Ectodermal cell (in vitro differentiated cells): Measurements from ENCODE around the gene TRPM3.

Source experiments
- H3K27ac ChIP-seq: 2 replicates; pipeline ENCODE4 v1.7.0; 2013; ENCODE audit warnings: mild to moderate bottlenecking, low read depth, low read length; ENCODE audit not compliant: insufficient read depth, poor library complexity, severe bottlenecking
- H3K27me3 ChIP-seq: 2 replicates; pipeline ENCODE4 v1.7.0; 2013; ENCODE audit warnings: mild to moderate bottlenecking, low read length; ENCODE audit not compliant: insufficient read depth, control insufficient read depth, poor library complexity, severe bottlenecking
- H3K36me3 ChIP-seq: one replicate; pipeline ENCODE4 v1.7.0; 2013; ENCODE audit warnings: low read length; ENCODE audit not compliant: control insufficient read depth, insufficient read depth
- H3K4me1 ChIP-seq: one replicate; pipeline ENCODE4 v1.7.0; 2013; ENCODE audit warnings: low read length; ENCODE audit not compliant: control insufficient read depth, insufficient read depth
- H3K4me3 ChIP-seq: 2 replicates; pipeline ENCODE4 v1.7.0; 2013; ENCODE audit warnings: low read depth, low read length, control low read depth; ENCODE audit not compliant: insufficient read depth
- H3K9me3 ChIP-seq: 2 replicates; pipeline ENCODE4 v1.7.0; 2013; ENCODE audit warnings: mild to moderate bottlenecking, low read length, moderate library complexity; ENCODE audit not compliant: control insufficient read depth
- WGBS, 2 experiments: methylation state at CpG; one replicate each; pipeline ENCODE4 v1.1.7; 2013; ENCODE audit warnings: missing lambda C conversion rate in 2 of 2; 5-methylcytosine and 5-hydroxymethylcytosine counted together

Gene TRPM3

DNA sequence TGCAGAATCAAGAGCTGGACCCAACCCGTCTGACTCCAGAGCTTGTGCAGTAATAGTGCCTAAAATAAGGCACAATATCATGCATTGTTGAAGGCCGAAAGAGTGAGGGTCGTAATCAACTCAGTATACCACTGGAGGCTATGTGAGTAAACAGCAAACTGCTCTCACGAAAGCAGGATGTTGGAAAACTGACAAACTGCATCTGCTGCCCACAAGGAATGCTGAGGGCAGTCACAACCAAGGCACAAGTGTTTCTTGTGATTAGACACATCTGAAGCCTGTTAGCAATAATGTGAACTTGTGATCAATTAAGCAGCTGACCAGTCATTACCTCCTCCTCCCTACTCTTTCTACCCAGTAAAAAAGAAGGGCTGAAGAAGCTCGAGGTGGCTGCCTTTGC is 48.8 kb downstream of the TRPM3 start:
- Histone ChIP-seq H3K4me3 (no peak overlapping the region), H3K27me3 (no peaks in the 10 kb centered on the region), H3K9me3 (no peaks in the 10 kb centered on the region), H3K27ac (no peak overlapping the region), H3K36me3 (no peaks in the 10 kb centered on the region), H3K4me1 (no peaks in the 10 kb centered on the region)
- WGBS, 2 experiments = 91 to 92% methylated on average over 5 of the region's 5 CpGs

DNA sequence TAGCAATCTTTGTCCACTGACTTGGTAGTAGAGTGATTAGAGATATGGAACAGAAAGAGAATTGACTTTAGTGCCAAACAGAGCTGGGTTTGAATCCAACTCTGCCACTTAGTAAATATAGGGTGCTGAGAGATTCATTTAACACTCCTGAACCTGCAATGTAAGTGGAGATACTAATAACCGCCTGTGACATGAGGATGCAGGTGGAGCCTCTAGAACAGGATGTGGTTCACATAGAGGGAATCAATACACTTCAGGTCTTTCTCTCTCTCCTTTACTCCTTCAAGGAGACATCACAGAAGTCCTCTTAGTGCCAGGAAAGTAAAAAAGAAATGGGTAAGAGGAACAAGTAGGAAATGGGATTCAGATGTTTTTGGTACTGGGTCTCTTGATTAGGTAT is 49.8 kb downstream of the TRPM3 start:
- H3K4me3 ChIP-seq = no peak overlapping the region
- H3K27ac ChIP-seq = no peak overlapping the region
- 88 to 100% methylated on average over 1 of the region's 1 CpG for WGBS, 2 experiments
- H3K9me3 ChIP-seq = no peaks in the 10 kb centered on the region
- H3K27me3 ChIP-seq = no peaks in the 10 kb centered on the region
- no peaks in the 10 kb centered on the region for H3K4me1 ChIP-seq
- no peaks in the 10 kb centered on the region for H3K36me3 ChIP-seq

DNA sequence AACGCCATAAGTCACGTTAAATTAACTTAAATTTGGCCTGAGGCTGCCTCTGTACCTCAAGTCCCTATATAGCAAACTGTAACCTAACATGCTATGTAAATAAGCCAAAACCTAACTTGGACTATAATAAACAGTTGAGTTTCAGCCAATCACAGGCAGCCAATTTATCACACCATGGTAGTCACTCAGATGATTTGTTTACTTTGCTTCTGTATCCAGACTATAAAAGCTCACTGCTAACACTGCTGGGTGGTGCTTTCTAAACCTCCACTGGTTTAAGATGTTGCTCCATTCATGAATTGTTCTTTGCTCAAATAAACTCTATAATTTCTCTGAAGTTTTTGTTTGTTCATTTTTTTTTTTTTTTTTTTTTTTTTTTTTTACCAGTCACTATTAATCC is 62.8 kb downstream of the TRPM3 start:
- 98 to 100% methylated on average over 2 of the region's 2 CpGs for WGBS, 2 experiments
- Histone ChIP-seq H3K4me1 (no peaks in the 10 kb centered on the region), H3K27me3 (no peaks in the 10 kb centered on the region)

DNA sequence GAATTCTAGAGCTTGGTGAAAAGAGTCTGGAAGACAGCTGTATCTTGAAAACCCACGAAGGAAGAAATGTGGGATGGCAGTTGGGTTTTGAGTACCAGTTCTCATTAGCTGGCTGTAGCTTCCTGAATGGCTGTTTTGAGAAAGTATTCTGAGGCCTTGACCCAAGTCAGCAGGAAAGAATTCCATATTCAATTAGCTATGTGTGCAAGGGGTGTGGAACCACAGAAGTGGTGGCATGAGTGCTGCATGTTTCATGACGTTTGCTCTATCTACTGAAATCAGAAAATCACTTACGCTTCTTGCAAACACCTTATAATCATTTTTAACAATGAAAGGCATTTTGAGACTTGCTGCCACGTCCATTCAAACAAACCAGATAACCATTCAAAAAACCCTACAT is 69.1 kb downstream of the TRPM3 start:
- H3K4me1 ChIP-seq = peaks cover 8% of the 10 kb centered on the region
- H3K4me3 ChIP-seq = no peak overlapping the region
- H3K27ac ChIP-seq = no peak overlapping the region
- no peaks in the 10 kb centered on the region for H3K27me3 ChIP-seq
- H3K9me3 ChIP-seq = no peaks in the 10 kb centered on the region
- H3K36me3 ChIP-seq = no peaks in the 10 kb centered on the region
- WGBS, 2 experiments = 88 to 93% methylated on average over 4 of the region's 4 CpGs

More for the DNA sequence above, 62.8 kb downstream of the TRPM3 start:
- Histone ChIP-seq H3K4me3 (no peak overlapping the region), H3K27ac (no peak overlapping the region), H3K36me3 (no peaks in the 10 kb centered on the region), H3K9me3 (no peaks in the 10 kb centered on the region)

DNA sequence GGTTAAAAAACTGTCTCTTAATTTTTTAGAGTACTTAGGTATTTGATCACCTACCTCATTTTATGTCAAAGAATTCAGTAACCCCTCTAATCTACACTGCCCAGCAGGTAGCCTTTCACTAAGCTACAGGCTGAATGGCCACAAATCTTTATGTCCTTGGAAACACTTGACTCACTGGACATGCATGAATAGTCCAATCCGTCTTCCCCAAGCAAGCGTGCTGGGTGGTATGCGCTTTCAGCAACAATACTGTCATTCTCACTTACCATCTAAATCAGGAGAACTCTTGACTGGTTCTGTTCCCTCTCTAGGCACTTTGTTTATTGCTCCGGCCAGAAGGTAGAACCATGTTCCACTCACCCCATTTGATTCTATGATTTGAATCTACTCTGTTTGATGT is 73.1 kb downstream of the TRPM3 start:
- WGBS, 2 experiments = 53 to 63% methylated on average over 4 of the region's 4 CpGs
- Histone ChIP-seq H3K27me3 (no peaks in the 10 kb centered on the region), H3K4me3 (no peak overlapping the region), H3K36me3 (no peaks in the 10 kb centered on the region), H3K9me3 (no peaks in the 10 kb centered on the region), H3K27ac (no peak overlapping the region), H3K4me1 (peaks cover 8% of the 10 kb centered on the region)

DNA sequence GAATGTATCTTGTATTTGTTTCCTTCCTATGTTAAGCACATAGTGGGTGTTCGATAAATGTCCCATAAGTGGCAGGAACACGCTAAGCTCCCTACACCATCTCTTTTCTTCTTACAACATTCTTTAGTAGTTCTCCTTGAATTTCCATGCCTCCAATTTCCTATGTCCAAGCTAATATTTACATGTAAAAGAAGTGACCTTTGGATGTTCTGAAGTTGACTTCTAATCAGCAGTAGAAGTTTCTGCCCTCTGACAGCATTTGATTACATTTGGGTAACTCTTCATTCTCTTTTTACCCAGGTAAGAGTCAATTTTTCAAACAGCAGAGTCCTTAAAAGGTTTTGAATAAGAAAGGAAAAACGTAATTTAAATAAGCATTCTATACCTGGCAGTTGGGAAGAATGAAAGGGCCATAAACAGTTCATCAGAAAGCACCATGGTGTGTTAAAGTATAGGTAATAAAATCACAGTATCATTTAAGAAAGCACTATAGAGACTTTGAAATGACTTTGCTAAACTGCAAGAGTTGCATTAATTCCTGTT is 78.9 kb downstream of the TRPM3 start:
- Histone ChIP-seq H3K27me3 (no peaks in the 10 kb centered on the region), H3K9me3 (no peaks in the 10 kb centered on the region), H3K4me3 (no peak overlapping the region), H3K27ac (no peak overlapping the region), H3K4me1 (no peaks in the 10 kb centered on the region), H3K36me3 (no peaks in the 10 kb centered on the region)
- WGBS, 2 experiments = 80 to 84% methylated on average over 3 of the region's 3 CpGs

DNA sequence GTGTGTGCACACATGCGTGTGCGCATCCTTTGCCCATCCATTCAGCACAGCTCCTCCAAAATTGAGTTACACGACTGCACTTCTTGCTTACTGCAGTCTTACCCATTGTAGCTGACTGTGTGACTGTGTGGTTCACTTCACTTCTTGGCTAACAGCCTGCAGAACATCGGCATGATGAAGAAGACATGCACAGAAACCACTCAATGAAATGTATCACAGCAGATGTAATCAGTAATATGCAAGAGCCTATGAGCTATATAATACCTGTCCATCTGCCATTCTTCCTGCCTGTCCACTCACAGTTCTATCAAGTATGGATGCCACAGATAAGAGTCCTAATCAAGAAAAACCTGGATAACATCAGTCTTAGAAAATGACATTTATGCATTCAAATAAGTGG is 83.9 kb downstream of the TRPM3 start:
- Histone ChIP-seq H3K27me3 (no peaks in the 10 kb centered on the region), H3K36me3 (no peaks in the 10 kb centered on the region), H3K4me3 (no peak overlapping the region), H3K9me3 (no peaks in the 10 kb centered on the region), H3K4me1 (no peaks in the 10 kb centered on the region), H3K27ac (no peak overlapping the region)
- 96% methylated on average over 4 of the region's 4 CpGs for WGBS, 2 experiments

DNA sequence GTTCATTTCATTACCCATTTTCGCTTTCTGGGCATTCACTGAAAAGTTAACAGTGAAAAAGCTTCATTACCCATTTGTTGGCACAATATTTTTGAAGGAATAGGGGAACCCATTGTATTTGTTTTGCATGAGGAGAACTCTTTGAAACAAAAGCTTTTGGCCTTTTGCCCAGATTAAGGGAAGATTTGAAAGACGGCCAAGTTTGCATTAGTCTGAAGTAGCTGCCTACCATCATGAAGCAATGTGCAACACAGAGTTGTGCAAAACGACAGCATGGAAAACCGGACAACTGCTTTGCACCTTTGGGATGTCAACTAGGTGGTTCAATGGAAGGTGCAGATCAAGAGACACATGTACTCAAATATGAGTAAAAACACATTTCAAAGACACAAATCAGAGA is 84.9 kb downstream of the TRPM3 start:
- H3K27me3 ChIP-seq = no peaks in the 10 kb centered on the region
- H3K9me3 ChIP-seq = no peaks in the 10 kb centered on the region
- H3K36me3 ChIP-seq = no peaks in the 10 kb centered on the region
- 94 to 95% methylated on average over 4 of the region's 4 CpGs for WGBS, 2 experiments
- H3K27ac ChIP-seq = no peak overlapping the region
- no peaks in the 10 kb centered on the region for H3K4me1 ChIP-seq
- no peak overlapping the region for H3K4me3 ChIP-seq

DNA sequence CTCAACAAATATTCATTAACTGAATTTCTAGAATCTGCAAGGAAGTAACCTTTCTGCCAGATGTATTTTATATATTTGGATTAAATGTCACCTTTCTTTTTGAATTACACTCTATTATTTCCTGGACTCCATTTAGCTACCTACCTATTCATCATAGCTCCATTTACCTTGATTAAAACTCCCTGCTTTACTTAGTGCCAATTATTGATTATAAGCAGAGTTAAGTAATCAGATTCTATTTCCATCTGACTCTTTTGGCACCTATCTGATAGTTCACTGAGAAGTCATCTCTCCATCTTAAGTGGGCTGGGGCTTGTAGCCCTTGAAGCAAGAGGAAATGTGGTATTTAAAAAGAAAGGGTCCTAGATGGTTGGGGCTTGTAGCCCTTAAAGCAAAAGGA is 88.6 kb downstream of the TRPM3 start:
- no peaks in the 10 kb centered on the region for H3K27me3 ChIP-seq
- H3K36me3 ChIP-seq = no peaks in the 10 kb centered on the region
- H3K27ac ChIP-seq = no peak overlapping the region
- H3K9me3 ChIP-seq = no peaks in the 10 kb centered on the region
- no peaks in the 10 kb centered on the region for H3K4me1 ChIP-seq
- no peak overlapping the region for H3K4me3 ChIP-seq

DNA sequence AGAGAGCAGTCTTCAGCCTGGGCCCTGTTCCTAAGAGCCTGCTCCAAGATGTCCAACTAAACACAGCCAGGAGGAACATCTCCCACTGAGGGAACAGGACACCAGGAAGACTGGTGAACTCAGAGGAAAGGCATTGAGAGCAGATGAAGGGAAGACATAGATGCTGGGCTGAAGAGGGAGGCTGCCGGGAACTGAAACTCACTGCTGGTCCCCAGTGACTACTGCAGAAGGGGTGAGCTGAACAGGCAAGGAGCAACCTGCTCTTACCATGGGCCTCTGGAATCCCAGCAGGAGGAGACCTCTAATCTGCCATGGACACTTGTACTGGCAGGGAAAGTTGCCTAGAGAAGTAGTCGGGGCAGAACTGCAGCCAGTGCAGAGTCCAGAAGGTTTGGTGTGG is 95.7 kb downstream of the TRPM3 start:
- 96 to 97% methylated on average over 2 of the region's 2 CpGs for WGBS, 2 experiments
- Histone ChIP-seq H3K27ac (no peak overlapping the region), H3K4me1 (no peaks in the 10 kb centered on the region), H3K36me3 (no peaks in the 10 kb centered on the region), H3K9me3 (no peaks in the 10 kb centered on the region), H3K4me3 (no peak overlapping the region), H3K27me3 (no peaks in the 10 kb centered on the region)

DNA sequence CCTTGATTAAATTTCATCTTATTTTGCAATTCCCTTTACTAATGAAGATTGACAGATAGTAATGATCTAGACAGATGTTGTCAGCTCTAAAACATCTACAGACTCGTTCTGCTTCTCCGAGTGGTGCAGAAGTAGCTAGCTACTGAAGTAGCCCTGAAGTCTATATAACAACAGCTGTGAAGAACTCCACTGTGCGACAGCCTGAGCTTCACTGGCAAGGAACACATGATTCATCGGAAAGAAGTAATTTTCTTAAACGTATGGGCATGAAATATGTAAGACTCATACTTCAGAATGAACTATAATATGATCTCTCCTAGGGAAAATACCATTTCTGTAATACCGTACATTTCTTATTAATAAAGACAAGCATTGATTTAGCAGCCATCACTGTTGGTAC is 96.2 kb downstream of the TRPM3 start:
- Histone ChIP-seq H3K36me3 (no peaks in the 10 kb centered on the region), H3K4me1 (no peaks in the 10 kb centered on the region), H3K9me3 (no peaks in the 10 kb centered on the region), H3K27ac (no peak overlapping the region), H3K27me3 (no peaks in the 10 kb centered on the region), H3K4me3 (no peak overlapping the region)
- 90 to 95% methylated on average over 6 of the region's 6 CpGs for WGBS, 2 experiments
